GM23338 (cell line): Measurements from ENCODE around the gene PARP2. TPM values are rescaled to one million over a fixed set of nuclear protein-coding genes. Genes with fewer than 3 reads are reported as not detected.

Source experiments
- ATAC-seq: fragments of 200-7000 bp; cut with Tn5 transposase; 3 replicates; pipeline ENCODE4 v1.9.1; 2020
- DNase-seq: peaks from one replicate; pipeline ENCODE4 v3.0.0-alpha.2; 2015; ENCODE audit warnings: low spot score
- H2AFZ ChIP-seq: fragments of 200-600 bp; sonication (generic); 2 replicates; pipeline ENCODE4 v1.8.0; 2016; ENCODE audit warnings: antibody characterized with exemption, mild to moderate bottlenecking, moderate library complexity
- H3F3A ChIP-seq: fragments of 200-600 bp; sonication (generic); replicated peaks from 2 replicates; pipeline ENCODE4 v1.8.0; 2017; ENCODE audit warnings: antibody characterized with exemption, mixed run types, low read depth
- H3K27ac ChIP-seq: fragments of 200-600 bp; sonication (generic); 2 replicates; pipeline ENCODE4 v1.6.1; 2016; ENCODE audit warnings: low read depth
- H3K27me3 ChIP-seq: fragments of 200-600 bp; sonication (generic); 2 replicates; pipeline ENCODE4 v1.8.0; 2016; ENCODE audit warnings: mild to moderate bottlenecking, mixed run types, moderate library complexity; ENCODE audit not compliant: insufficient read depth
- H3K36me3 ChIP-seq: fragments of 200-600 bp; sonication (generic); 2 replicates; pipeline ENCODE4 v1.8.0; 2016; ENCODE audit warnings: mild to moderate bottlenecking; ENCODE audit not compliant: insufficient read depth
- H3K4me1 ChIP-seq: fragments of 200-600 bp; sonication (generic); 2 replicates; pipeline ENCODE4 v1.8.0; 2016; ENCODE audit warnings: mild to moderate bottlenecking, moderate library complexity; ENCODE audit not compliant: insufficient read depth
- H3K4me2 ChIP-seq: fragments of 200-600 bp; sonication (generic); 2 replicates; pipeline ENCODE4 v1.7.1; 2017; ENCODE audit warnings: mixed run types
- H3K4me3 ChIP-seq: fragments of 200-600 bp; sonication (generic); 2 replicates; pipeline ENCODE4 v1.6.1; 2016; ENCODE audit warnings: mixed run types
- H3K79me2 ChIP-seq: fragments of 200-600 bp; sonication (generic); replicated peaks from 2 replicates; pipeline ENCODE4 v1.8.0; 2017; ENCODE audit warnings: mild to moderate bottlenecking; ENCODE audit not compliant: insufficient read depth
- H3K9me2 ChIP-seq: fragments of 200-600 bp; sonication (generic); 2 replicates; pipeline ENCODE4 v1.8.0; 2017; ENCODE audit not compliant: insufficient read depth
- H4K20me1 ChIP-seq: fragments of 200-600 bp; sonication (generic); replicated peaks from 2 replicates; pipeline ENCODE4 v1.8.0; 2017; ENCODE audit warnings: mild to moderate bottlenecking; ENCODE audit not compliant: insufficient read depth
- H3K27ac Mint-ChIP-seq: 2 replicates; pipeline ENCODE4 v1.8.0; 2020; ENCODE audit warnings: inconsistent platforms, mild to moderate bottlenecking, moderate library complexity, mixed read lengths
- H3K27me3 Mint-ChIP-seq: 3 replicates; pipeline ENCODE4 v1.8.0; 2022; ENCODE audit warnings: low read depth, mild to moderate bottlenecking, moderate library complexity, mixed read lengths, inconsistent platforms; ENCODE audit not compliant: insufficient read depth, poor library complexity
- H3K36me3 Mint-ChIP-seq: 3 replicates; pipeline ENCODE4 v1.8.0; 2021; ENCODE audit warnings: low read depth, mild to moderate bottlenecking, inconsistent platforms, moderate library complexity, mixed read lengths
- H3K4me1 Mint-ChIP-seq: 3 replicates; pipeline ENCODE4 v1.8.0; 2020; ENCODE audit warnings: mild to moderate bottlenecking, inconsistent platforms, mixed read lengths
- H3K4me3 Mint-ChIP-seq: 3 replicates; pipeline ENCODE4 v1.8.0; 2021; ENCODE audit warnings: moderate library complexity, mild to moderate bottlenecking, inconsistent platforms, mixed read lengths
- H3K9me3 Mint-ChIP-seq: 3 replicates; pipeline ENCODE4 v1.8.0; 2020; ENCODE audit warnings: moderate library complexity, mild to moderate bottlenecking, inconsistent platforms, mixed read lengths
- CREB1 ChIP-seq: fragments of 250-450 bp; sonication (Bioruptor Pico); IDR thresholded peaks from 2 replicates; pipeline ENCODE4 v1.5.0; 2020; ENCODE audit warnings: low read depth, mild to moderate bottlenecking, moderate library complexity
- CTCF ChIP-seq, 2 experiments: fragments of 200-600 bp in 1 of 2; sonication (generic) in 1 of 2; conservative IDR thresholded peaks; 2 replicates each; pipeline versions ENCODE4 v1.5.1 to v1.6.1; 2016 to 2017; ENCODE audit warnings: antibody characterized with exemption in 2 of 2, low read depth in 2 of 2, mild to moderate bottlenecking in 2 of 2, moderate library complexity in 1 of 2
- ETS1 ChIP-seq: IDR thresholded peaks from 2 replicates; pipeline ENCODE4 v1.6.1; 2016; ENCODE audit warnings: antibody characterized with exemption
- EZH2 ChIP-seq: fragments of 200-600 bp; sonication (generic); IDR thresholded peaks from one replicate; pipeline ENCODE4 v1.8.0; 2017; ENCODE audit warnings: antibody characterized with exemption, mild to moderate bottlenecking, low read depth; ENCODE audit not compliant: unreplicated experiment
- EZH2phosphoT487 ChIP-seq: fragments of 200-600 bp; sonication (generic); IDR thresholded peaks from one replicate; pipeline ENCODE4 v1.8.1; 2018; ENCODE audit warnings: antibody characterized with exemption; ENCODE audit not compliant: unreplicated experiment
- JUNB ChIP-seq: IDR thresholded peaks from one replicate; pipeline ENCODE4 v1.6.1; 2016; ENCODE audit warnings: antibody characterized with exemption; ENCODE audit not compliant: unreplicated experiment
- REST ChIP-seq: IDR thresholded peaks from one replicate; pipeline ENCODE4 v1.6.1; 2018; ENCODE audit warnings: antibody characterized with exemption; ENCODE audit not compliant: unreplicated experiment
- ZNF331 ChIP-seq: fragments of 250-450 bp; sonication (Bioruptor Pico); IDR thresholded peaks from 2 replicates; pipeline ENCODE4 v1.5.0; 2020; ENCODE audit warnings: low read depth, mild to moderate bottlenecking, moderate library complexity
- polyA plus RNA-seq: library from polyadenylated mRNA; unstranded; fragments of >200 nt; fragmentation: Nextera tagmentation; extraction: Ambion mirVana; gene quantifications from 2 replicates; pipeline ENCODE4 v1.2.1, GENCODE V29; 2016
- total RNA-seq: library from RNA; depleted of rRNA; stranded (reverse); fragments of >200 nt; shearing (Covaris generic); gene quantifications from 2 replicates; pipeline ENCODE4 v1.2.3, GENCODE V29; 2014

Gene PARP2
- total and polyA plus RNA-seq, 2 experiments from 2014 or later: 27.8 to 42.7 TPM

DNA sequence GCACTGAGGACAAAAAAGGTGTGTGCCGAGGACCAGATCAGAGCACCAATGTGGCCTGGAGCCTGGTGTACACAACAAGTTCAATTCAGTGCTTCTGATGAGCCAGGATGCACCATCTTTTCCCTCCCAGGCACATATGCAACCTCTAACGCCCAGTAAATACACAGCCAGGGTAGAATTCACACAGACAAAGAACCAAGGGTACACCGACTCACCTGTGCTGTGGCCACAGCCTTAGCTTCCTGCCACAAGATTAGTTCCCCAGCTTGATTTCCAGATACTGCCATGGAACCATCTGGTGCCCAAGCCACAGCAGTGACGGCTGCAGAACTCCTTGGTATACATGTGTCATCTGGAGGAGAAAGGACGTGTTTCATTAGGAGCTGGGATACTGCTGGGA lies 29.4 kb downstream of the PARP2 start:
- Histone ChIP-seq H3K27ac (no peak overlapping the region), H4K20me1 (no peaks in the 10 kb centered on the region; the same call in 1 of the 2 replicates), H3K27me3 (no peaks in the 10 kb centered on the region), H3K4me1 (no peaks in the 10 kb centered on the region), H2AFZ (no peak overlapping the region), H3K9me2 (no peaks in the 10 kb centered on the region), H3F3A (no peaks in the 10 kb centered on the region), H3K36me3 (peaks cover 10% of the 10 kb centered on the region; the same call in 1 of the 2 replicates), H3K4me2 (no peak overlapping the region), H3K79me2 (no peaks in the 10 kb centered on the region), H3K4me3 (no peak overlapping the region)
- ATAC-seq: no peak
- no peak overlapping the region for H3K4me3 Mint-ChIP-seq
- H3K36me3 Mint-ChIP-seq: peaks cover 55% of the 10 kb centered on the region
- TF ChIP-seq CTCF (conservative IDR thresholded peaks at IDR 0.05; ENCODE audit: low read depth in 2 of 2) (no peak), ETS1 (no peak), EZH2phosphoT487 (no peak), CREB1 (CRISPR knock-in tag) (no peak)
- no peaks in the 10 kb centered on the region for H3K9me3 Mint-ChIP-seq
- no peak overlapping the region for H3K27ac Mint-ChIP-seq
- no peaks in the 10 kb centered on the region for H3K4me1 Mint-ChIP-seq
- no peak for DNase-seq
- H3K27me3 Mint-ChIP-seq: peaks cover 3% of the 10 kb centered on the region

GRCh38 chr14:20375471-20375870 lies 32.0 kb downstream of the PARP2 start:
- Mint-ChIP-seq H3K27me3 (peaks cover 3% of the 10 kb centered on the region), H3K4me3 (no peak overlapping the region), H3K36me3 (peaks cover 47% of the 10 kb centered on the region), H3K4me1 (no peaks in the 10 kb centered on the region), H3K9me3 (no peaks in the 10 kb centered on the region), H3K27ac (no peak overlapping the region)
- H3K4me1 ChIP-seq: no peaks in the 10 kb centered on the region
- H3K27me3 ChIP-seq: no peaks in the 10 kb centered on the region
- H3K27ac ChIP-seq: no peak overlapping the region
- no peaks in the 10 kb centered on the region for H3K9me2 ChIP-seq
- no peak for ATAC-seq
- H3F3A ChIP-seq: no peaks in the 10 kb centered on the region
- peaks cover 14% of the 10 kb centered on the region; the same call in 1 of the 2 replicates for H3K36me3 ChIP-seq
- DNase-seq: no peak
- H4K20me1 ChIP-seq: no peaks in the 10 kb centered on the region; the same call in 1 of the 2 replicates
- no peak overlapping the region for H3K4me3 ChIP-seq
- no peaks in the 10 kb centered on the region for H3K79me2 ChIP-seq
- H2AFZ ChIP-seq: no peak overlapping the region
- H3K4me2 ChIP-seq: no peak overlapping the region
- no peak for TF ChIP-seq ZNF331 (CRISPR knock-in tag)
- no peak for TF ChIP-seq EZH2
- TF ChIP-seq CTCF (conservative IDR thresholded peaks at IDR 0.05; ENCODE audit: low read depth in 2 of 2): no peak
- no peak for TF ChIP-seq JUNB
- no peak for TF ChIP-seq REST
- no peak for TF ChIP-seq EZH2phosphoT487
